Astrocyte (in vitro differentiated cells and primary cell): Measurements from ENCODE around the gene EIF2B5.

ENCODE experiments used
- CTCF ChIP-seq: IDR thresholded peaks from 2 replicates; pipeline ENCODE4 v1.5.1; 2011; ENCODE audit warnings: low read depth, mild to moderate bottlenecking, inconsistent platforms, low read length, moderate library complexity; ENCODE audit not compliant: insufficient read depth
- EZH2 ChIP-seq: IDR thresholded peaks from 2 replicates; pipeline ENCODE4 v1.6.1; 2012; ENCODE audit warnings: mild to moderate bottlenecking, low read length, inconsistent platforms; ENCODE audit not compliant: insufficient read depth

GRCh38 chr3:184176377-184177330, 41.5 kb downstream of the EIF2B5 start:
- TF ChIP-seq CTCF (no peak), EZH2 (no peak)
